GM03348 (cell line): ENCODE measurements around the gene MTA1.
A peak's percentile ranks its signal among the peaks of the same experiment; 100 is the strongest.

Experiments
- DNase-seq: peaks from one replicate; pipeline ENCODE4 v3.0.0; 2012; ENCODE audit warnings: low spot score

MTA1 gene

GRCh38 chr14:105445901-105446845, 26.5 kb downstream of the MTA1 start:
- no peak for DNase-seq

DNA sequence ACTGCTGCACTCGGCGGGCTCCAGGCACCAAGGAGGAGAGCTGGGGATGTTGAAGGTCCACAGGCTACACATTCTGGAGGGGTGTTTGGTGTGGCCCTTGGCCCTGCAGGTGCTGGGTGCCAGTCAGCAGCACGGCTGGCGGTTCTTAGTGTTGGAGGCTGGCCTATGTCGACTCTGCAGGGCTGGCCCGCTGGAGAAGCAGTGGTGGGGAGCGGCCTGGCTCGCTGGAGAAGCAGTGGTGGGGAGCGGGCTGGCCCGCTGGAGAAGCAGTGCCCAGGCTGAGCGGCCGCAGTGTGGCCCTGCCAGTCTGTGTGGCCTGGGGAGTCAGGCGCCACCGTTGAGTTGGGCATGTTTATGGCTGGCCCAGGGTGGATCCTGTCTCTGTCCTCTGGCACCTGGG, 27.3 kb downstream of the MTA1 start:
- no peak for DNase-seq

DNA sequence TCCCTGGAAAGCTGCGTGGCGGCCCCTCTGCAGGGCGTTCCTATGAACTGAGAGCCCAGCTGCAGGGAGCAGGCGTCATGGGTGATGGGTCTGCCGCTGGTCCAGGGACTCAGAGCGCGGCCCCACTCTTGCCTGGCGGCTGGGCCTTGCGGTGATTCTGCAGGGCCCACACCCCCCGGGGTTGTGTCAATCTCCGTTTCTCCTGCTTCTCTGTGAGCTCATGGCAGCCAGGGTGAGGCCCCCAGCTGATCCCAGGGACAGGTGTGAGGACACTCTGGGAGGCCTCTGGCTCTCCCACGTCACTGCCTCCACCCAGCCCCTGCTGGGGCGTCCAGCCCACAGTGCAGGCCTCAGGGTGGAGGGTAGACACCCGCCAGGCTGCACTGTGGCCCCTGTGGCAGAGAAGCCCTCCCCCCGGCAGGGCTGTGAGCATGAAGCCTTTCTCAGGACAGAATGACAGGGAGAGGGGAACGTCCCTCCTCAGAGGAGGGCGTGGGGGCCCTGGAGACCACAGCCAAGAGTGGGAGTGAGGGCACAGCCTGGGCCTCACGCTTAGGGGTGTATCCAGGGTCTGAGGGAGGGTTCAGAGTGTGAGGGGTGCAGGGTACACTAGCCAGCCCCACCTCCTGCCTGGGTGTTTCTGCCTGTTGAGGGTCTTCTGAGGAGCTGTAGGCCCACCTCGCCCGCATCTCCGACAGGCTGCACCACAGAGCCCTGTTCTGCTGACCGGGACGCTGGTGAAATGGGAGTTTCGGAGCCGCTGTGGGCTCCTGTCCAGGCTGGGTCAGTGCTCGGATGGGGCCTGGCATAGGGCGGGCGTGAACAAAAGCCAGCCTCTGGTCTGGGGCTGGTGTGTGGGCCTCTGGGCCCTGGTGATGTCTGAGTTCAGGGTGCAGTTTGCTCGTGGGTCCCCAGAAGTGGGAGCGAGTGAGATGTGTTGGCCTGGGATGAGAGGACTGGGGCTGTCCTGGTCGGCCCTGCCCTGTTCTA, 28.3 kb downstream of the MTA1 start:
- DNase-seq = no peak

DNA sequence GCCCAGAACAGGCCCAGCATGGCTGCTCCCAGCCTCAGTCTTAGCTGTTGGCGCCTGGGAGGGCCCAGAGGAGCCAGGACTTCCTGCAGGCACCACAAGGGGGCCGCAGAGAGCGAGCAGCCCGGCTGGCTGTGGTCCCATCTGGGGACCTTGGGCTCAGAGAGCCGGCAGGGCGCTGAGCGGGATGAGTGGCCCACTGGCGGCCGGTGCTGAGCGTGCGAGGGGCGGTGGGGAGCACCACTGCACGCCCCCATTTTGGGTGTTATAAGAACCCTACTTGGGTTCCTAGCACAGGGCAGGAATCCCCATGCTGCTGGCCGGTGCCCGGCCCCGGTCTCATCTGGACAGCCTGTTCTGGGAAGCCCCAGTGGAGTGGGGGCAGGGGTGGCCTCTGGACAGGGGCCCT, 29.1 kb downstream of the MTA1 start:
- DNase-seq = peak; percentile 95

DNA sequence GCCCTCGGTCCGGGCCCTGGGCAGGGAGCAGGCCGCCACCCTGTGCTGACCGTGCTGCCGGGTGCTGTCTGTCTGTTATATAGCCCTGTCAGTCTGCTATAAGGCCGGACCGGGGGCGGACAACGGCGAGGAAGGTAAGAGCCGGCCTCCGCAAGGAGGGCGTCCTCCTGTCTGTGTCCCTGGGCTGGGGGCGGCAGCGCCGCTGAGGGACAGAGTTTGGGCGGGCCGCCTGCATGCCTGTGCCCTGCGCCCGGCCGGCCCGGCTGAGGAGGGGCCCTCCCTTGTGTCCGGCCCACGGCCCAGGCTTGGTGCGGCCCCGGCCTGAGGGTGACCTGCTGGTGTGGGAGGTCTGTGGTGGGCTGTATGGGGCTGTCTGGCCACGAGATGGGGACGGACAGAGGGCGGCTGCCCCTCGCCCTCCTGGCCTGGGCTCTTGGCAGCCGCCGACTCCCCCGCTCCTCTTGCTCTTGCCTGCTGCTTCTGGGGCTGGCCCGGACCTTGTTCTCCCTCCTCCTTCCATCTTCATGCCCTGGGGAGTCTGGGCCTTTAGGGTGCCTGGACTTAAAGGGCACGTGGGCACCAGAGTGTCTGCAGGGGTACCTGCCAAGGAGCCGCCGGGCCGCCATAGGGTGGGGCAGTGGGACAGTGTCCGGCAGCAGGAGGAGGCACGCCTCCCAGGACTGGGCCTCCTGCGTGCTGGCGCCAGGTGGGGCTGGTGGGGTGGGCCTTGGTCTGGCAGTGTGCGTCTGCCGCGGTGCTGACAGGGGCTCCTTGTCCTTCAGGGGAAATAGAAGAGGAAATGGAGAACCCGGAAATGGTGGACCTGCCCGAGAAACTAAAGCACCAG, 29.9 kb downstream of the MTA1 start:
- no peak for DNase-seq

DNA sequence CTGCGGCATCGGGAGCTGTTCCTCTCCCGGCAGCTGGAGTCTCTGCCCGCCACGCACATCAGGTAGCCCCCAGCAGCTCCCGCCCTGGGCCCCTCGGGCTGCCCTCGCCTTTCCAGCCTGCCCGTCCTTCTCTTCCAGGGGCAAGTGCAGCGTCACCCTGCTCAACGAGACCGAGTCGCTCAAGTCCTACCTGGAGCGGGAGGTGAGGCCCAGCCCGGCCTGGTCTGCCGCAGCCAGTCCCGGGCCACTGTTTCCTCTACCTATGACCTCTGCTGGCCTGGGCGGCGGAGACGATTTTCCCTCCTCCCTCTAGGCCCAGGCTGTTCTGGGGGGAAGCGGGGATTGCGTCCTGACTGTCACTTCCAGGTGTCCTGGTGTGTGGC, 30.5 kb downstream of the MTA1 start:
- DNase-seq = no peak

- DNase-seq = no peak
These were observed 31.5 kb downstream of the MTA1 start for GRCh38 chr14:105450864-105451720.

GRCh38 chr14:105452963-105453362, 33.3 kb downstream of the MTA1 start:
- no peak for DNase-seq

GRCh38 chr14:105453847-105454246, 34.2 kb downstream of the MTA1 start:
- no peak for DNase-seq

GRCh38 chr14:105455086-105455640, 35.5 kb downstream of the MTA1 start:
- DNase-seq = no peak

DNA sequence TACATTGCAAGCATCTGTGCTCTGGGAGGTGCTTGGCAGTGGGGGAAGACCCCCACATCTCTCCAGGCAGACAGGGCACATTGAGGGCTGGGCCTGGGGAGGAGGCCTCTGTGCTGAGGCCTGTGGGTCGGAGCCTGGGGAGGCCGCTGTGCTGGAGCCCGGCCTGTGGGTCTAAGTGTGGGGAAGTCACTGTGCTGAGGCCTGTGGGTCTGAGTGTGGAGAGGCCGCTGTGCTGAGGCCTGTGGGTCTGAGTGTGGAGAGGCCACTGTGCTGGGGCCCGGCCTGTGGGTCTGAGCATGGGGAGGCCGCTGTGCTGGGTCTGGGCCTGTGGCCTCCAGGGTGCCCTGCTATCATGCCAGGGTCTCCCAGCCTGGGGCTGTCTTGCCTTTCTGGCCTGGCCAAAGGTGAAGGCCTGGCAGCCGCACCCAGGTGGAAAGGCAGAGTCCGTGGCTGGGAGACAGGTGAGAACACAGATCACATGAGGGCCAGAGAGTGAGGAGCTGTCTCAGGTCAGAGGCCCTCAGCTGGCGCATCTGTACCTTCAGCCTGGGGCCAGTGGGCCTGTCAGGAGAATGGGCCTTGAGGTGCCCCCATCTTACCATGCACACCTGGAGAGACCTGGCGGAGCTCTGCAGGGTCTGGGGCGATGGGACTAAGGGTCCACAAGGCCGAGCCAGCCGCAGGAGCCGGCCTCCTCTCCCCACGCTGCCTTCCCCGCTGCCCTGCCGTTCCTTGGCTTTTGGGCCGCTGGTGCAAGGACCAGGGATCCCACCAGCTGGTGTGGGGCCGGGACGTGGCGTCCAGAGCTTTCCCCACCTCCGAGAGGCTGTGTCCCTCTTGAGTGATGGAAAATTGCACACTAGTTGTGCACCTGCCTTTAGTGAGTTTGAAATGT, 36.4 kb downstream of the MTA1 start:
- DNase-seq = no peak

DNA sequence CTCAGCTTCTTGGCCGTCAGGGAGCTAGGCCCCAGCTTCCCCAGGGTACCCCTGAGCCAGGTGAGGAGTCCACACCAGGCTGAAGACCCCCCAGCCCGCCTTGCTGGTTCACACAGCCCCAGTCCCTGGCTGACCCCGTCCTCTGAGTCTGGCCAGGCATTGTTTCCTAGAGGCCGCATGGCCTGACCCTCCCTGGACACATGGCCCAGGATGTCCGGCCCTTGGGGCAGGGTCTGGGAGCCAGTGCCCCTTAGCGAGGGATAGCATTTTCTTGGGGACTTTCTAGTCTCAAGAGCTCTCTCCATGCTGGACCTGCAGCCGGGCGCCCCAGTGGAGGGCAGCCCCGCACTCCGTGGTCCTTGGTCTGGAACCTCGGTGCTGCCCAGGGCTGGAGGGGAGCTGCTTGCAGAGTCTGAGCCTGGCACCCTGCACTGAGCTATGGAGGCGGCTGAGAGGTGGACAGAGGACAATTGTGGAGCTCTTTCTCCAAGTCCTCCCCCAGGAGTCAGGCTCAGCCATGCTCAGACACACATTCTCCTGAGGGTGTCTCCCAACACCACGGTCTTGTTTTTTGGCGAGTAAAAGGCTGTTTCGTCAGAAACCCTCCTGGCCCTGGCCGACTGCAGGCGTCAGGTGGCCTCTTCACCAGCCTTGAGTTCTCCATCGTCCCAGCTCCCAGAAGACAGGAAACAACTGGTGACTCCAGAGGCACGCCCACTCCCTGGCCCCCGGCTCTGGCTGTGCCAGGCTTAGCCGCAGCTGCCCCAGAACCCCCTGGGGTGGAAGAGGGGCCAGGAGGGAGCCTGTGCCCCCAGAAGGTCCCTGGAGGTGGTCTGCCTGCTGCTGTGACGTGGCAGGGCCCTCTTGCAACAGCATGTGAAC, 37.4 kb downstream of the MTA1 start:
- DNase-seq = no peak

GRCh38 chr14:105458010-105458409, 38.4 kb downstream of the MTA1 start:
- DNase-seq = no peak

- no peak for DNase-seq
These were observed 38.9 kb downstream of the MTA1 start for GRCh38 chr14:105458571-105458970.

GRCh38 chr14:105460116-105460515, 40.5 kb downstream of the MTA1 start:
- no peak for DNase-seq

GRCh38 chr14:105460616-105461015, 41.0 kb downstream of the MTA1 start:
- DNase-seq = no peak

GRCh38 chr14:105461903-105462302, 42.3 kb downstream of the MTA1 start:
- DNase-seq = no peak

DNA sequence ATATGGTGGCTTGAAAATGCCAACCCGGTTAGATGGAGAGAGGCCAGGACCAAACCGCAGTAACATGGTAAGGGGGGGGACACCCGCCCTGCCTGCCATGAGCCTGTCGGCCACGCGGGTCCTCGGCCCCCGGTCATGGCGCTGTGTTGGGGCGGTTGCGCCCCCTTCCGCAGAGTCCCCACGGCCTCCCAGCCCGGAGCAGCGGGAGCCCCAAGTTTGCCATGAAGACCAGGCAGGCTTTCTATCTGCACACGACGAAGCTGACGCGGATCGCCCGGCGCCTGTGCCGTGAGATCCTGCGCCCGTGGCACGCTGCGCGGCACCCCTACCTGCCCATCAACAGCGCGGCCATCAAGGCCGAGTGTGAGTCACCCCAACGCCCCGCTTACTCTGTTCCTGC, 44.9 kb downstream of the MTA1 start:
- DNase-seq = no peak
